DND-41 (cell line): Measurements from ENCODE around the gene SH3TC2.

Source experiments
- ATAC-seq: fragments of 200-7000 bp; cut with Tn5 transposase; 3 replicates; pipeline ENCODE4 v1.9.1; 2021; ENCODE audit warnings: low read depth; ENCODE audit not compliant: insufficient read depth
- DNase-seq: peaks from one replicate; pipeline ENCODE4 v3.0.0-alpha.2; 2020
- H2AFZ ChIP-seq: 2 replicates; pipeline ENCODE4 v1.6.0; 2012; ENCODE audit warnings: low read depth, low read length
- H3K27ac ChIP-seq: 2 replicates; pipeline ENCODE4 v1.5.1; 2012; ENCODE audit warnings: low read length, inconsistent platforms
- H3K27me3 ChIP-seq: fragments of 200-600 bp; sonication (generic); 2 replicates; pipeline ENCODE4 v1.6.0; 2012; ENCODE audit warnings: low read length, mild to moderate bottlenecking, inconsistent platforms; ENCODE audit not compliant: insufficient read depth, poor library complexity
- H3K36me3 ChIP-seq: 2 replicates; pipeline ENCODE4 v1.5.1; 2012; ENCODE audit warnings: low read length, inconsistent platforms; ENCODE audit not compliant: insufficient read depth
- H3K4me1 ChIP-seq: 2 replicates; pipeline ENCODE4 v1.5.1; 2012; ENCODE audit warnings: mild to moderate bottlenecking, low read length; ENCODE audit not compliant: insufficient read depth
- H3K4me2 ChIP-seq: 2 replicates; pipeline ENCODE4 v1.6.0; 2012; ENCODE audit warnings: mild to moderate bottlenecking, moderate library complexity, low read length, inconsistent platforms; ENCODE audit not compliant: insufficient read depth
- H3K4me3 ChIP-seq, 2 experiments: fragments of 200-600 bp in 1 of 2; shearing (Covaris generic) in 1 of 2; 2 replicates each; pipeline ENCODE4 v1.5.1; 2012 to 2016; ENCODE audit warnings: inconsistent platforms in 2 of 2, low read length in 2 of 2, mild to moderate bottlenecking in 2 of 2, low read depth in 1 of 2, moderate library complexity in 1 of 2
- H3K79me2 ChIP-seq: 2 replicates; pipeline ENCODE4 v1.6.0; 2012; ENCODE audit warnings: low read length, inconsistent platforms; ENCODE audit not compliant: insufficient read depth
- H3K9ac ChIP-seq: 2 replicates; pipeline ENCODE4 v1.6.0; 2012; ENCODE audit warnings: low read depth, mild to moderate bottlenecking, inconsistent platforms, low read length, moderate library complexity
- H3K9me3 ChIP-seq: 2 replicates; pipeline ENCODE4 v1.5.1; 2012; ENCODE audit warnings: low read length, moderate library complexity, mild to moderate bottlenecking, inconsistent platforms; ENCODE audit not compliant: insufficient read depth, severe bottlenecking
- H4K20me1 ChIP-seq: 2 replicates; pipeline ENCODE4 v1.6.0; 2012; ENCODE audit warnings: low read length; ENCODE audit not compliant: insufficient read depth
- CTCF ChIP-seq: IDR thresholded peaks from 2 replicates; pipeline ENCODE4 v1.5.1; 2012; ENCODE audit warnings: borderline replicate concordance, low read length, moderate library complexity, mild to moderate bottlenecking; ENCODE audit not compliant: poor library complexity, severe bottlenecking; ENCODE audit errors: extremely low read depth
- EZH2 ChIP-seq: IDR thresholded peaks from 3 replicates; pipeline ENCODE4 v1.6.1; 2012; ENCODE audit warnings: borderline replicate concordance, low read depth, mild to moderate bottlenecking, moderate library complexity, low read length, inconsistent platforms; ENCODE audit not compliant: severe bottlenecking

The SH3TC2 gene

DNA sequence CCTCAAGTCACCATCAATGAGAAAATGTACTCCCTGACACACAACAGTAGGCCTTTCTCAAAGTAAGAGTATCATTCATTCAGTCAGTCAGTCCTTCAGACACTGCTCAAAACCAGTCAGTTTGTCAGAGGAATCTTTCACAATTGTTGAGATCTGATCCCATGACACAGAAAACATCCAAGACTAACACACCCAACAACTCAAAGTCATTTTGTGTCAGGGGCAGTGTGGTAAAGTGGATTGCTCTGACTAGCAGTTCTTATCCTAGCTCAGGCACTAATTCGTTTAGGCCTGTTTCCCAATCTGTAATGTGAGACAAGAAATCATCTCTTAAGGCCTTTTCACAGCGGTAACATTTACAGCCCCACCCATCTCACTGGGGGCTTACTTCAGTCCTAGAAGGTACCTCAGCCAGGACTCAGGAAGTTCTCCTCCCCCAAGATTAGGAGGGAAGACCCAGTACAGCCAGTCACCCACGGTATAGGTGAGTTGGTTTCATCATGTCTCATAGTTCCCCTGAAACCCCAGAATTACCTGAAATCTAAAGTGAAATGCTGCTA, 31.9 kb downstream of the SH3TC2 start:
- H3K27ac ChIP-seq = no peak overlapping the region
- no peak overlapping the region for H2AFZ ChIP-seq
- H3K4me1 ChIP-seq = no peaks in the 10 kb centered on the region
- H3K4me2 ChIP-seq = no peak overlapping the region
- no peaks in the 10 kb centered on the region for H4K20me1 ChIP-seq
- no peak overlapping the region for H3K9ac ChIP-seq
- no peak overlapping the region for H3K4me3 ChIP-seq
- ATAC-seq (no peak), DNase-seq (no peak)
- no peaks in the 10 kb centered on the region for H3K79me2 ChIP-seq
- H3K36me3 ChIP-seq = no peaks in the 10 kb centered on the region
- H3K9me3 ChIP-seq = no peaks in the 10 kb centered on the region
- TF ChIP-seq CTCF = no peak
- no peaks in the 10 kb centered on the region for H3K27me3 ChIP-seq

DNA sequence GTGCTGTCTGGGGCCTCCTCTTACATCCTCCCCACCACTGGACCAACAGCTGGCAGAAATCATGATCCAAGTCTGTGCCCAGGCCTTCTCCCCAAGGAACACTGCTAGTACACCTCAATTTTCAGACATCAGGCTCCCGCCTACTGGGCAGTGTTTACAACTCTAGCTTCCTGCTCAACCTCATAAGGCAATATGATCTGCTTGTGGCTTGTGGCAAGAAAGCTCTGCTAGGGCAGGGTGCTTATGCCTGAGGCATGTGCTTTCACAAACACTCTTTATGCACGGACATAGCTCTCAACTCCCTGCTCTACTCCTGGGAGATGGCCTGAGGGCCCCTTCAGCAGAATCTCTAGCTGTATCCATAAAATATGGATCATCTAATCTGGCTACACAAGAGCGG, 32.5 kb downstream of the SH3TC2 start:
- H4K20me1 ChIP-seq = no peaks in the 10 kb centered on the region
- H3K4me2 ChIP-seq = no peak overlapping the region
- no peak overlapping the region for H3K27ac ChIP-seq
- ATAC-seq (no peak), DNase-seq (no peak)
- no peaks in the 10 kb centered on the region for H3K9me3 ChIP-seq
- H3K27me3 ChIP-seq = no peaks in the 10 kb centered on the region
- no peaks in the 10 kb centered on the region for H3K79me2 ChIP-seq
- no peak overlapping the region for H2AFZ ChIP-seq
- no peak for TF ChIP-seq EZH2
- no peak overlapping the region for H3K9ac ChIP-seq
- no peaks in the 10 kb centered on the region for H3K4me1 ChIP-seq
- no peak overlapping the region for H3K4me3 ChIP-seq
- no peaks in the 10 kb centered on the region for H3K36me3 ChIP-seq

- H3K4me2 ChIP-seq = no peak overlapping the region
- H3K4me3 ChIP-seq = no peak overlapping the region
- H3K79me2 ChIP-seq = no peaks in the 10 kb centered on the region
- H3K4me1 ChIP-seq = no peaks in the 10 kb centered on the region
- TF ChIP-seq EZH2 (no peak), CTCF (no peak)
- no peaks in the 10 kb centered on the region for H4K20me1 ChIP-seq
- H3K27ac ChIP-seq = no peak overlapping the region
- H3K27me3 ChIP-seq = no peaks in the 10 kb centered on the region
- H3K9me3 ChIP-seq = no peaks in the 10 kb centered on the region
- no peak for ATAC-seq
- H2AFZ ChIP-seq = no peak overlapping the region
- DNase-seq = no peak
- H3K36me3 ChIP-seq = no peaks in the 10 kb centered on the region
- no peak overlapping the region for H3K9ac ChIP-seq
These were observed 33.9 kb downstream of the SH3TC2 start for GRCh38 chr5:149028984-149029383.

DNA sequence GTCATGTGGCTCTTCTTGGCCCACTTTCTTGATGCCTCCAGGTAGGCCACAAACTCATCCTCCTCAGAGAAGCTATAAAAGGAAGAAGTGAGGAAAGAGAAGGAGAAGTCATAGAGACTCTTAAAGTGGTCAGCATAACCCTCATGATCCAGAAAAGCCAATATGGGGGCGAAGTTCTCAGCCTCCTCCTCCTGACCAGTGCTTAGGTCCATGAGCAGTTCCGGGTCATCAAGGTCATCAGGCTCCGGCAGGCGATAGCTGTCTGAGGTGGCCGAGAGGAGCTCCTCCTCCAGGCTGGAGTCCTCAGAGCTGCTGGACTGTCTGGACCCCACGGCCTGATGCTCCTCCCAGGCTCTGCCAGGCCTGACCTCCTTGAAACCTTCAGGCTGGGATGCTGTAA, 34.7 kb downstream of the SH3TC2 start:
- Histone ChIP-seq H3K4me2 (no peak overlapping the region), H4K20me1 (no peaks in the 10 kb centered on the region), H3K9ac (no peak overlapping the region), H3K4me3 (no peak overlapping the region), H3K4me1 (no peaks in the 10 kb centered on the region), H3K27me3 (no peaks in the 10 kb centered on the region), H3K9me3 (no peaks in the 10 kb centered on the region), H3K36me3 (no peaks in the 10 kb centered on the region), H2AFZ (no peak overlapping the region), H3K79me2 (no peaks in the 10 kb centered on the region), H3K27ac (no peak overlapping the region)
- no peak for DNase-seq
- no peak for TF ChIP-seq CTCF
- no peak for TF ChIP-seq EZH2
- ATAC-seq = no peak
